Measurements from ENCODE around the gene USP25. TPM values are rescaled to one million over a fixed set of nuclear protein-coding genes. Genes with fewer than 3 reads are reported as not detected.

Gene USP25
- total and polyA plus RNA-seq, 2 experiments from 2014 or later = 11.8 to 49.2 TPM

DNA sequence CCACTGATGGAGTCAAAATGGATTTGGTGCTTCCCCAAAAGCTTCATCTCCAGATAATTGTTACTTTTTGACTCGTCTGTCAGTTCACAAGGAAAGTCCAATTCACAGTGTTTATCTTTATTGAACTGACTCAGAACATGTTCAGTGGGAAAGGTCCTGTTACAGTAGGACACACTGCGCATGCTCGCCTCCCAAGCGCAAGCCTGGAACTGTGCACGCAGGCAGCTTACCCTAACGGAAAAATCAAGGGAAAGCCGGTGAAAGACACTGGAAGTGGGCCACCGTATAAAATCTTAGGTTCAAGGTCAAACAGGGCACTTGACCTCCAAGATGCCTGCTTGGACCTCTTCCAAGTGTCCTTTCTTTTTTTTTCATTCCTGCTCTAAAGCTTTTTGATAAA lies 174.6 kb downstream of the USP25 start:
- Mint-ChIP-seq H3K27me3 (ENCODE audit: insufficient read depth, low read depth, poor library complexity) (peaks cover 6% of the 10 kb centered on the region), H3K36me3 (ENCODE audit: low read depth) (peaks cover 22% of the 10 kb centered on the region; the same call in 2 of the 3 replicates), H3K27ac (no peak overlapping the region), H3K4me1 (no peaks in the 10 kb centered on the region), H3K9me3 (peaks cover 46% of the 10 kb centered on the region), H3K4me3 (no peak overlapping the region)
- Histone ChIP-seq H3K27me3 (ENCODE audit: insufficient read depth) (no peaks in the 10 kb centered on the region), H3K4me3 (no peak overlapping the region), H3K4me1 (ENCODE audit: insufficient read depth) (no peaks in the 10 kb centered on the region), H3K9me2 (ENCODE audit: insufficient read depth) (no peaks in the 10 kb centered on the region), H3K79me2 (replicated peaks; ENCODE audit: insufficient read depth) (no peaks in the 10 kb centered on the region), H3K4me2 (no peak overlapping the region), H3K27ac (ENCODE audit: low read depth) (no peak overlapping the region), H2AFZ (no peak overlapping the region), H4K20me1 (replicated peaks; ENCODE audit: insufficient read depth) (no peaks in the 10 kb centered on the region), H3F3A (replicated peaks; ENCODE audit: low read depth) (no peaks in the 10 kb centered on the region), H3K36me3 (ENCODE audit: insufficient read depth) (no peaks in the 10 kb centered on the region)
- ATAC-seq (no peak), DNase-seq (ENCODE audit: low spot score) (no peak)
- TF ChIP-seq EZH2 (IDR thresholded peaks at IDR 0.05; ENCODE audit: low read depth, unreplicated experiment) (no peak), STAT1 (IDR thresholded peaks at IDR 0.05; ENCODE audit: unreplicated experiment) (no peak), ZNF114 (CRISPR knock-in tag; IDR thresholded peaks at IDR 0.05) (no peak)
- TF ChIP-seq, protein P1, sequence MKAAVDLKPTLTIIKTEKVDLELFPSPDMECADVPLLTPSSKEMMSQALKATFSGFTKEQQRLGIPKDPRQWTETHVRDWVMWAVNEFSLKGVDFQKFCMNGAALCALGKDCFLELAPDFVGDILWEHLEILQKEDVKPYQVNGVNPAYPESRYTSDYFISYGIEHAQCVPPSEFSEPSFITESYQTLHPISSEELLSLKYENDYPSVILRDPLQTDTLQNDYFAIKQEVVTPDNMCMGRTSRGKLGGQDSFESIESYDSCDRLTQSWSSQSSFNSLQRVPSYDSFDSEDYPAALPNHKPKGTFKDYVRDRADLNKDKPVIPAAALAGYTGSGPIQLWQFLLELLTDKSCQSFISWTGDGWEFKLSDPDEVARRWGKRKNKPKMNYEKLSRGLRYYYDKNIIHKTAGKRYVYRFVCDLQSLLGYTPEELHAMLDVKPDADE (IDR thresholded peaks at IDR 0.05) = no peak

DNA sequence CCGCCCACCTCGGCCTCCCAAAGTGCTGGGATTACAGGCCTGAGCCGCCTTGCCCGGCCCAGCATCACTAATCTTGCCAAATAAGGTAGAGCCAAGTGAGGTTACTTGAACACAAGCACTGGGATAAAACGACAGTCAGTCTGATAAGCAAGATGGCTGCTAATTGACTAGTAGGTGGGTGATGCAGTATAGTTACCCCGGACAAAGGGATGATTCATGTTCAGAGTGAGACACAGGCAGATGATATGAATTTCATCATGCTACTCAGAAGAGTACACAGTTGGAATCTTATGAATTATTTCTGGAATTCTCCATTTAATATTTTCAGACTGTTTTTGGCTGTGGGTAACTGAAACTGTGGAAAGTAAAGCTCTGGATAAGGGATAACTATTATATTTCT lies 178.4 kb downstream of the USP25 start:
- ATAC-seq (no peak), DNase-seq (ENCODE audit: low spot score) (no peak)
- Mint-ChIP-seq H3K27ac (no peak overlapping the region), H3K36me3 (ENCODE audit: low read depth) (peaks cover 15% of the 10 kb centered on the region; the same call in 2 of the 3 replicates), H3K9me3 (peaks cover 22% of the 10 kb centered on the region), H3K4me3 (no peak overlapping the region), H3K4me1 (no peaks in the 10 kb centered on the region), H3K27me3 (ENCODE audit: insufficient read depth, low read depth, poor library complexity) (peaks cover 2% of the 10 kb centered on the region)
- H3K4me1 ChIP-seq (ENCODE audit: insufficient read depth) = no peaks in the 10 kb centered on the region
- H3K4me2 ChIP-seq = no peak overlapping the region
- no peaks in the 10 kb centered on the region for H3K27me3 ChIP-seq (ENCODE audit: insufficient read depth)
- no peak overlapping the region for H2AFZ ChIP-seq
- H3F3A ChIP-seq (replicated peaks; ENCODE audit: low read depth) = no peaks in the 10 kb centered on the region
- no peaks in the 10 kb centered on the region for H3K9me2 ChIP-seq (ENCODE audit: insufficient read depth)
- H3K27ac ChIP-seq (ENCODE audit: low read depth) = no peak overlapping the region
- no peaks in the 10 kb centered on the region for H4K20me1 ChIP-seq (replicated peaks; ENCODE audit: insufficient read depth)
- H3K79me2 ChIP-seq (replicated peaks; ENCODE audit: insufficient read depth) = no peaks in the 10 kb centered on the region
- H3K36me3 ChIP-seq (ENCODE audit: insufficient read depth) = no peaks in the 10 kb centered on the region
- H3K4me3 ChIP-seq = no peak overlapping the region
- no peak for TF ChIP-seq EZH2phosphoT487 (IDR thresholded peaks at IDR 0.05; ENCODE audit: unreplicated experiment)
- TF ChIP-seq, protein P2, sequence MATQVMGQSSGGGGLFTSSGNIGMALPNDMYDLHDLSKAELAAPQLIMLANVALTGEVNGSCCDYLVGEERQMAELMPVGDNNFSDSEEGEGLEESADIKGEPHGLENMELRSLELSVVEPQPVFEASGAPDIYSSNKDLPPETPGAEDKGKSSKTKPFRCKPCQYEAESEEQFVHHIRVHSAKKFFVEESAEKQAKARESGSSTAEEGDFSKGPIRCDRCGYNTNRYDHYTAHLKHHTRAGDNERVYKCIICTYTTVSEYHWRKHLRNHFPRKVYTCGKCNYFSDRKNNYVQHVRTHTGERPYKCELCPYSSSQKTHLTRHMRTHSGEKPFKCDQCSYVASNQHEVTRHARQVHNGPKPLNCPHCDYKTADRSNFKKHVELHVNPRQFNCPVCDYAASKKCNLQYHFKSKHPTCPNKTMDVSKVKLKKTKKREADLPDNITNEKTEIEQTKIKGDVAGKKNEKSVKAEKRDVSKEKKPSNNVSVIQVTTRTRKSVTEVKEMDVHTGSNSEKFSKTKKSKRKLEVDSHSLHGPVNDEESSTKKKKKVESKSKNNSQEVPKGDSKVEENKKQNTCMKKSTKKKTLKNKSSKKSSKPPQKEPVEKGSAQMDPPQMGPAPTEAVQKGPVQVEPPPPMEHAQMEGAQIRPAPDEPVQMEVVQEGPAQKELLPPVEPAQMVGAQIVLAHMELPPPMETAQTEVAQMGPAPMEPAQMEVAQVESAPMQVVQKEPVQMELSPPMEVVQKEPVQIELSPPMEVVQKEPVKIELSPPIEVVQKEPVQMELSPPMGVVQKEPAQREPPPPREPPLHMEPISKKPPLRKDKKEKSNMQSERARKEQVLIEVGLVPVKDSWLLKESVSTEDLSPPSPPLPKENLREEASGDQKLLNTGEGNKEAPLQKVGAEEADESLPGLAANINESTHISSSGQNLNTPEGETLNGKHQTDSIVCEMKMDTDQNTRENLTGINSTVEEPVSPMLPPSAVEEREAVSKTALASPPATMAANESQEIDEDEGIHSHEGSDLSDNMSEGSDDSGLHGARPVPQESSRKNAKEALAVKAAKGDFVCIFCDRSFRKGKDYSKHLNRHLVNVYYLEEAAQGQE (IDR thresholded peaks at IDR 0.05; ENCODE audit: unreplicated experiment) = no peak
- TF ChIP-seq ZNF114 (CRISPR knock-in tag; IDR thresholded peaks at IDR 0.05) = no peak
- TF ChIP-seq, protein P3, sequence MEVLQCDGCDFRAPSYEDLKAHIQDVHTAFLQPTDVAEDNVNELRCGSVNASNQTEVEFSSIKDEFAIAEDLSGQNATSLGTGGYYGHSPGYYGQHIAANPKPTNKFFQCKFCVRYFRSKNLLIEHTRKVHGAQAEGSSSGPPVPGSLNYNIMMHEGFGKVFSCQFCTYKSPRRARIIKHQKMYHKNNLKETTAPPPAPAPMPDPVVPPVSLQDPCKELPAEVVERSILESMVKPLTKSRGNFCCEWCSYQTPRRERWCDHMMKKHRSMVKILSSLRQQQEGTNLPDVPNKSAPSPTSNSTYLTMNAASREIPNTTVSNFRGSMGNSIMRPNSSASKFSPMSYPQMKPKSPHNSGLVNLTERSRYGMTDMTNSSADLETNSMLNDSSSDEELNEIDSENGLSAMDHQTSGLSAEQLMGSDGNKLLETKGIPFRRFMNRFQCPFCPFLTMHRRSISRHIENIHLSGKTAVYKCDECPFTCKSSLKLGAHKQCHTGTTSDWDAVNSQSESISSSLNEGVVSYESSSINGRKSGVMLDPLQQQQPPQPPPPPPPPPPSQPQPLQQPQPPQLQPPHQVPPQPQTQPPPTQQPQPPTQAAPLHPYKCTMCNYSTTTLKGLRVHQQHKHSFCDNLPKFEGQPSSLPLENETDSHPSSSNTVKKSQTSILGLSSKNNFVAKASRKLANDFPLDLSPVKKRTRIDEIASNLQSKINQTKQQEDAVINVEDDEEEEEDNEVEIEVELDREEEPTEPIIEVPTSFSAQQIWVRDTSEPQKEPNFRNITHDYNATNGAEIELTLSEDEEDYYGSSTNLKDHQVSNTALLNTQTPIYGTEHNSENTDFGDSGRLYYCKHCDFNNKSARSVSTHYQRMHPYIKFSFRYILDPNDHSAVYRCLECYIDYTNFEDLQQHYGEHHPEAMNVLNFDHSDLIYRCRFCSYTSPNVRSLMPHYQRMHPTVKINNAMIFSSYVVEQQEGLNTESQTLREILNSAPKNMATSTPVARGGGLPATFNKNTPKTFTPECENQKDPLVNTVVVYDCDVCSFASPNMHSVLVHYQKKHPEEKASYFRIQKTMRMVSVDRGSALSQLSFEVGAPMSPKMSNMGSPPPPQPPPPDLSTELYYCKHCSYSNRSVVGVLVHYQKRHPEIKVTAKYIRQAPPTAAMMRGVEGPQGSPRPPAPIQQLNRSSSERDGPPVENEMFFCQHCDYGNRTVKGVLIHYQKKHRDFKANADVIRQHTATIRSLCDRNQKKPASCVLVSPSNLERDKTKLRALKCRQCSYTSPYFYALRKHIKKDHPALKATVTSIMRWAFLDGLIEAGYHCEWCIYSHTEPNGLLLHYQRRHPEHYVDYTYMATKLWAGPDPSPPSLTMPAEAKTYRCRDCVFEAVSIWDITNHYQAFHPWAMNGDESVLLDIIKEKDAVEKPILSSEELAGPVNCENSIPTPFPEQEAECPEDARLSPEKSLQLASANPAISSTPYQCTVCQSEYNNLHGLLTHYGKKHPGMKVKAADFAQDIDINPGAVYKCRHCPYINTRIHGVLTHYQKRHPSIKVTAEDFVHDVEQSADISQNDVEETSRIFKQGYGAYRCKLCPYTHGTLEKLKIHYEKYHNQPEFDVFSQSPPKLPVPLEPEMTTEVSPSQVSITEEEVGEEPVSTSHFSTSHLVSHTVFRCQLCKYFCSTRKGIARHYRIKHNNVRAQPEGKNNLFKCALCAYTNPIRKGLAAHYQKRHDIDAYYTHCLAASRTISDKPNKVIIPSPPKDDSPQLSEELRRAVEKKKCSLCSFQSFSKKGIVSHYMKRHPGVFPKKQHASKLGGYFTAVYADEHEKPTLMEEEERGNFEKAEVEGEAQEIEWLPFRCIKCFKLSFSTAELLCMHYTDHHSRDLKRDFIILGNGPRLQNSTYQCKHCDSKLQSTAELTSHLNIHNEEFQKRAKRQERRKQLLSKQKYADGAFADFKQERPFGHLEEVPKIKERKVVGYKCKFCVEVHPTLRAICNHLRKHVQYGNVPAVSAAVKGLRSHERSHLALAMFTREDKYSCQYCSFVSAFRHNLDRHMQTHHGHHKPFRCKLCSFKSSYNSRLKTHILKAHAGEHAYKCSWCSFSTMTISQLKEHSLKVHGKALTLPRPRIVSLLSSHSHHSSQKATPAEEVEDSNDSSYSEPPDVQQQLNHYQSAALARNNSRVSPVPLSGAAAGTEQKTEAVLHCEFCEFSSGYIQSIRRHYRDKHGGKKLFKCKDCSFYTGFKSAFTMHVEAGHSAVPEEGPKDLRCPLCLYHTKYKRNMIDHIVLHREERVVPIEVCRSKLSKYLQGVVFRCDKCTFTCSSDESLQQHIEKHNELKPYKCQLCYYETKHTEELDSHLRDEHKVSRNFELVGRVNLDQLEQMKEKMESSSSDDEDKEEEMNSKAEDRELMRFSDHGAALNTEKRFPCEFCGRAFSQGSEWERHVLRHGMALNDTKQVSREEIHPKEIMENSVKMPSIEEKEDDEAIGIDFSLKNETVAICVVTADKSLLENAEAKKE (CRISPR knock-in tag; IDR thresholded peaks at IDR 0.05) = no peak
- TF ChIP-seq NANOG (IDR thresholded peaks at IDR 0.05; ENCODE audit: borderline replicate concordance) = no peak
- no peak for TF ChIP-seq CREB1 (CRISPR knock-in tag; IDR thresholded peaks at IDR 0.05; ENCODE audit: low read depth)
- no peak for TF ChIP-seq JUNB (IDR thresholded peaks at IDR 0.05; ENCODE audit: unreplicated experiment)
- TF ChIP-seq STAT1 (IDR thresholded peaks at IDR 0.05; ENCODE audit: unreplicated experiment) = no peak
- TF ChIP-seq, protein P1 (IDR thresholded peaks at IDR 0.05) = no peak
- TF ChIP-seq EZH2 (IDR thresholded peaks at IDR 0.05; ENCODE audit: low read depth, unreplicated experiment) = no peak

Measured in GM23338 (cell line).